ENCODE measurements around the gene PGP. TPM values are rescaled to one million over a fixed set of nuclear protein-coding genes. Genes with fewer than 3 reads are reported as not detected.

Gene PGP
- total and polyA plus RNA-seq, 10 of the 15 experiments (the other 5 are each of a cell fraction or from before 2014, with no cell fraction given) = 0.42 to 28.0 (median 12.1) TPM

DNA sequence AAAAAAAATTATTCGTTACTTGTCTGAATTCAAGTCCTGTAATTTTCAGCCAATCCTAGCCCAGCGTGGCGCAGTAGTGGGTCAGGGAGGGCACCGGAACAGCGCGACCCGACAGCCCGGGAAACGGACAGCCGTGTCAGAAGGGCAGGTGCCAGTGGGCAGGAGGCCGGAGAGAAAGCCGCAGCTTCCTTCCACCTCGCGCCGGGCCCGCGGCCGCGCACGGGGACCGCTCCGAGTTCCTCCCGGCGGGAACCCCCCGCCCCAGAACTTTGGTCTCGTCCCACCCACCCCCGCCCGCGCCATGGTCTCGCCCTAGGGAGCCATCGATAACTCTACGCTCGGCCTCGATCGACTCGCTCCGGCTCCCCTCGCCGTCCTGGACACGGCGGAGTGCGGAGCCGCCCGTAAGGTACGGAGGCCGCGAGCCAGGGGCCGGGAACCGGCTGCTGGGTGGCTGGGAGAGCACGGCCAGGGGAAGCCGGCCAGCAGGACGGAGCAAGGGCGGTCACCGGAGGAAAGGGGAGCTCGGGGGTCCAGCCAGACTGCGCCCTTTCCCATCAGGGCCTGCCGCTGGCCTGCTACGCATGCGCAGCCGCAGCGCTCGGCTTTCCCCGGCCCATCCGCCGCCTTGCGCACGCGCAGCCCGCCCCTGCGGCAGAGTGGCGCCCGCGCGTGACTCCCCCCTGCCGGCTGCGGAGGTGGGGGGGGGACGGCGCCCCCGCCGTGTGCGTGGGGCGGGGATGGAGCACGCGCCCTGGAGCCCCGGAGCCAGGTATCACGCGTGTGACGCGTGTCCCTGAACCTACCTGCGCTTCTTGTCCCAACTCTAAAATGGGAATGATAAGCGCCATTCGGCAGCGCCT, 9.3 kb downstream of the PGP start, which contains the start of gene MLST8 (continued):
- TF ChIP-seq, protein P1, sequence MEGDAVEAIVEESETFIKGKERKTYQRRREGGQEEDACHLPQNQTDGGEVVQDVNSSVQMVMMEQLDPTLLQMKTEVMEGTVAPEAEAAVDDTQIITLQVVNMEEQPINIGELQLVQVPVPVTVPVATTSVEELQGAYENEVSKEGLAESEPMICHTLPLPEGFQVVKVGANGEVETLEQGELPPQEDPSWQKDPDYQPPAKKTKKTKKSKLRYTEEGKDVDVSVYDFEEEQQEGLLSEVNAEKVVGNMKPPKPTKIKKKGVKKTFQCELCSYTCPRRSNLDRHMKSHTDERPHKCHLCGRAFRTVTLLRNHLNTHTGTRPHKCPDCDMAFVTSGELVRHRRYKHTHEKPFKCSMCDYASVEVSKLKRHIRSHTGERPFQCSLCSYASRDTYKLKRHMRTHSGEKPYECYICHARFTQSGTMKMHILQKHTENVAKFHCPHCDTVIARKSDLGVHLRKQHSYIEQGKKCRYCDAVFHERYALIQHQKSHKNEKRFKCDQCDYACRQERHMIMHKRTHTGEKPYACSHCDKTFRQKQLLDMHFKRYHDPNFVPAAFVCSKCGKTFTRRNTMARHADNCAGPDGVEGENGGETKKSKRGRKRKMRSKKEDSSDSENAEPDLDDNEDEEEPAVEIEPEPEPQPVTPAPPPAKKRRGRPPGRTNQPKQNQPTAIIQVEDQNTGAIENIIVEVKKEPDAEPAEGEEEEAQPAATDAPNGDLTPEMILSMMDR (IDR thresholded peaks at IDR 0.05 in 2 of 3, conservative IDR thresholded peaks at IDR 0.05 in 1 of 3; ENCODE audit: control insufficient read depth in 2 of 3, extremely low read depth in 1 of 3, insufficient read depth in 1 of 3, low read depth in 3 of 3, low read length in 3 of 3) = peak in 1 of 3 experiments; percentile 2; a peak in 1 of 6 replicates
- TF ChIP-seq, protein P2, sequence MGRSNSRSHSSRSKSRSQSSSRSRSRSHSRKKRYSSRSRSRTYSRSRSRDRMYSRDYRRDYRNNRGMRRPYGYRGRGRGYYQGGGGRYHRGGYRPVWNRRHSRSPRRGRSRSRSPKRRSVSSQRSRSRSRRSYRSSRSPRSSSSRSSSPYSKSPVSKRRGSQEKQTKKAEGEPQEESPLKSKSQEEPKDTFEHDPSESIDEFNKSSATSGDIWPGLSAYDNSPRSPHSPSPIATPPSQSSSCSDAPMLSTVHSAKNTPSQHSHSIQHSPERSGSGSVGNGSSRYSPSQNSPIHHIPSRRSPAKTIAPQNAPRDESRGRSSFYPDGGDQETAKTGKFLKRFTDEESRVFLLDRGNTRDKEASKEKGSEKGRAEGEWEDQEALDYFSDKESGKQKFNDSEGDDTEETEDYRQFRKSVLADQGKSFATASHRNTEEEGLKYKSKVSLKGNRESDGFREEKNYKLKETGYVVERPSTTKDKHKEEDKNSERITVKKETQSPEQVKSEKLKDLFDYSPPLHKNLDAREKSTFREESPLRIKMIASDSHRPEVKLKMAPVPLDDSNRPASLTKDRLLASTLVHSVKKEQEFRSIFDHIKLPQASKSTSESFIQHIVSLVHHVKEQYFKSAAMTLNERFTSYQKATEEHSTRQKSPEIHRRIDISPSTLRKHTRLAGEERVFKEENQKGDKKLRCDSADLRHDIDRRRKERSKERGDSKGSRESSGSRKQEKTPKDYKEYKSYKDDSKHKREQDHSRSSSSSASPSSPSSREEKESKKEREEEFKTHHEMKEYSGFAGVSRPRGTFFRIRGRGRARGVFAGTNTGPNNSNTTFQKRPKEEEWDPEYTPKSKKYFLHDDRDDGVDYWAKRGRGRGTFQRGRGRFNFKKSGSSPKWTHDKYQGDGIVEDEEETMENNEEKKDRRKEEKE (IDR thresholded peaks at IDR 0.05) = peak; percentile 87
- TF ChIP-seq ZNF207 (IDR thresholded peaks at IDR 0.05; ENCODE audit: borderline replicate concordance) (peak; percentile 96; the same call in 1 of the 2 replicates), EED (IDR thresholded peaks at IDR 0.05; ENCODE audit: low read depth) (peak; percentile 28; the same call in 1 of the 2 replicates), MXI1 (IDR thresholded peaks at IDR 0.05; ENCODE audit: low read depth, low read length) (peak; percentile 75), RB1 (IDR thresholded peaks at IDR 0.05; ENCODE audit: borderline replicate concordance) (peak; percentile 91; the same call in 1 of the 2 replicates), HDAC2 (IDR thresholded peaks at IDR 0.05) (no peak), SPI1 (IDR thresholded peaks at IDR 0.05; ENCODE audit: borderline replicate concordance, insufficient read depth, low read depth, low read length) (0 out of 2 replicates have a peak, but pooled peaks have one; percentile 19), JUND (IDR thresholded peaks at IDR 0.05; ENCODE audit: low read depth, low read length) (peak; percentile 96), SMAD1 (IDR thresholded peaks at IDR 0.05; ENCODE audit: low read depth, partially characterized antibody) (no peak), CHD1 (IDR thresholded peaks at IDR 0.05; ENCODE audit: low read depth, low read length) (peak; percentile 96), MYC (IDR thresholded peaks at IDR 0.05; ENCODE audit: insufficient read depth, insufficient read length, insufficient replicate concordance, low read length, severe bottlenecking) (peak; percentile 93), SREBF2 (IDR thresholded peaks at IDR 0.05; ENCODE audit: low read length) (no peak), SP1 (IDR thresholded peaks at IDR 0.05; ENCODE audit: low read depth, low read length) (peak; percentile 29), RAD51 (IDR thresholded peaks at IDR 0.05) (peak; percentile 41; the same call in 1 of the 2 replicates), YY1 (IDR thresholded peaks at IDR 0.05; ENCODE audit: low read depth, low read length) (peak; percentile 87), ATF7 (IDR thresholded peaks at IDR 0.05; ENCODE audit: low read depth) (peak; percentile 95), BACH1 (IDR thresholded peaks at IDR 0.05; ENCODE audit: borderline replicate concordance) (peak; percentile 96), ZNF384 (IDR thresholded peaks at IDR 0.05; ENCODE audit: borderline replicate concordance, low read depth, low read length) (no peak)
- TF ChIP-seq, protein P3, sequence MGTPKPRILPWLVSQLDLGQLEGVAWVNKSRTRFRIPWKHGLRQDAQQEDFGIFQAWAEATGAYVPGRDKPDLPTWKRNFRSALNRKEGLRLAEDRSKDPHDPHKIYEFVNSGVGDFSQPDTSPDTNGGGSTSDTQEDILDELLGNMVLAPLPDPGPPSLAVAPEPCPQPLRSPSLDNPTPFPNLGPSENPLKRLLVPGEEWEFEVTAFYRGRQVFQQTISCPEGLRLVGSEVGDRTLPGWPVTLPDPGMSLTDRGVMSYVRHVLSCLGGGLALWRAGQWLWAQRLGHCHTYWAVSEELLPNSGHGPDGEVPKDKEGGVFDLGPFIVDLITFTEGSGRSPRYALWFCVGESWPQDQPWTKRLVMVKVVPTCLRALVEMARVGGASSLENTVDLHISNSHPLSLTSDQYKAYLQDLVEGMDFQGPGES (IDR thresholded peaks at IDR 0.05) = 0 out of 2 replicates have a peak, but pooled peaks have one; percentile 43
- TF ChIP-seq, protein P4, sequence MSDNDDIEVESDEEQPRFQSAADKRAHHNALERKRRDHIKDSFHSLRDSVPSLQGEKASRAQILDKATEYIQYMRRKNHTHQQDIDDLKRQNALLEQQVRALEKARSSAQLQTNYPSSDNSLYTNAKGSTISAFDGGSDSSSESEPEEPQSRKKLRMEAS (IDR thresholded peaks at IDR 0.05; ENCODE audit: low read depth, low read length) = peak; percentile 80
